Stimulated activated effector memory CD8-positive, alpha-beta T cell treated with anti-CD3 and anti-CD28 coated beads, Interleukin-12 subunit alpha, Interleukin-12 subunit beta, amount 100 ng/mL, for 72 hours (primary cell): Measurements from ENCODE around the gene TBC1D9B.

Source experiments
- ATAC-seq: fragments of 150-1000 bp; cut with Tn5 transposase; 2 replicates; pipeline ENCODE4 v1.10.0; 2021
- DNase-seq, 2 donors: peaks; one replicate each; pipeline ENCODE4 v3.0.0; 2021 to 2022; ENCODE audit warnings: low spot score in 2 of 2
- H3K27ac Mint-ChIP-seq: one replicate; pipeline ENCODE4 v1.8.0; 2022; ENCODE audit warnings: mild to moderate bottlenecking, mixed read lengths
- H3K36me3 Mint-ChIP-seq: one replicate; pipeline ENCODE4 v1.8.0; 2022; ENCODE audit warnings: mild to moderate bottlenecking, mixed read lengths
- H3K4me1 Mint-ChIP-seq: one replicate; pipeline ENCODE4 v1.8.0; 2022; ENCODE audit warnings: mixed read lengths
- H3K4me3 Mint-ChIP-seq: one replicate; pipeline ENCODE4 v1.8.0; 2022; ENCODE audit warnings: mild to moderate bottlenecking, mixed read lengths
- H3K9me3 Mint-ChIP-seq: one replicate; pipeline ENCODE4 v1.8.0; 2022; ENCODE audit warnings: mixed read lengths

The TBC1D9B gene

GRCh38 chr5:179870403-179870903, 37.2 kb downstream of the TBC1D9B start:
- ATAC-seq (no peak), DNase-seq (no peak)
- H3K4me3 Mint-ChIP-seq, result no peak overlapping the region
- H3K4me1 Mint-ChIP-seq, result peaks cover 6% of the 10 kb centered on the region
- H3K36me3 Mint-ChIP-seq, result peaks cover 38% of the 10 kb centered on the region
- H3K27ac Mint-ChIP-seq, result no peak overlapping the region
- H3K9me3 Mint-ChIP-seq, result no peaks in the 10 kb centered on the region

GRCh38 chr5:179869641-179870402, 37.9 kb downstream of the TBC1D9B start:
- Mint-ChIP-seq H3K4me1 (peaks cover 6% of the 10 kb centered on the region), H3K36me3 (peaks cover 38% of the 10 kb centered on the region), H3K4me3 (no peak overlapping the region), H3K9me3 (no peaks in the 10 kb centered on the region), H3K27ac (peak overlapping the region; percentile 34)
- no peak for ATAC-seq
- DNase-seq, result no peak

GRCh38 chr5:179869101-179869500, 38.6 kb downstream of the TBC1D9B start:
- Mint-ChIP-seq H3K4me1 (peaks cover 6% of the 10 kb centered on the region), H3K4me3 (no peak overlapping the region), H3K9me3 (no peaks in the 10 kb centered on the region), H3K36me3 (peaks cover 39% of the 10 kb centered on the region), H3K27ac (peak overlapping the region; percentile 76)
- no peak for ATAC-seq
- no peak for DNase-seq

GRCh38 chr5:179868541-179868940, 39.2 kb downstream of the TBC1D9B start:
- H3K27ac Mint-ChIP-seq, result peak overlapping the region; percentile 76
- H3K4me3 Mint-ChIP-seq, result no peak overlapping the region
- no peaks in the 10 kb centered on the region for H3K9me3 Mint-ChIP-seq
- ATAC-seq (no peak), DNase-seq (no peak)
- H3K36me3 Mint-ChIP-seq, result peaks cover 40% of the 10 kb centered on the region
- H3K4me1 Mint-ChIP-seq, result peaks cover 6% of the 10 kb centered on the region

GRCh38 chr5:179867476-179867875, 40.2 kb downstream of the TBC1D9B start:
- DNase-seq (no peak), ATAC-seq (no peak)
- Mint-ChIP-seq H3K4me1 (peaks cover 6% of the 10 kb centered on the region), H3K36me3 (peaks cover 42% of the 10 kb centered on the region), H3K9me3 (no peaks in the 10 kb centered on the region), H3K27ac (peak overlapping the region; percentile 76), H3K4me3 (no peak overlapping the region)

GRCh38 chr5:179867079-179867465, 40.6 kb downstream of the TBC1D9B start:
- H3K4me1 Mint-ChIP-seq, result peaks cover 6% of the 10 kb centered on the region
- ATAC-seq, result no peak
- no peak for DNase-seq
- peak overlapping the region; percentile 76 for H3K27ac Mint-ChIP-seq
- H3K36me3 Mint-ChIP-seq, result peaks cover 45% of the 10 kb centered on the region
- no peak overlapping the region for H3K4me3 Mint-ChIP-seq
- no peaks in the 10 kb centered on the region for H3K9me3 Mint-ChIP-seq

- Mint-ChIP-seq H3K36me3 (peaks cover 45% of the 10 kb centered on the region), H3K9me3 (no peaks in the 10 kb centered on the region), H3K27ac (no peak overlapping the region), H3K4me1 (peaks cover 6% of the 10 kb centered on the region), H3K4me3 (no peak overlapping the region)
- ATAC-seq (peak; percentile 56), DNase-seq (no peak)
Observed at GRCh38 chr5:179866241-179867078, 41.2 kb downstream of the TBC1D9B start.

- Mint-ChIP-seq H3K4me1 (peaks cover 6% of the 10 kb centered on the region), H3K4me3 (no peak overlapping the region), H3K9me3 (no peaks in the 10 kb centered on the region), H3K36me3 (peaks cover 38% of the 10 kb centered on the region), H3K27ac (peak overlapping the region; percentile 20)
- ATAC-seq, result no peak
- DNase-seq, result no peak
Observed at GRCh38 chr5:179865491-179866240, 42.0 kb downstream of the TBC1D9B start.

- no peak for ATAC-seq
Observed at GRCh38 chr5:179864686-179865085, 43.0 kb downstream of the TBC1D9B start.

GRCh38 chr5:179863449-179864085, 44.1 kb downstream of the TBC1D9B start:
- ATAC-seq (no peak), DNase-seq (no peak)
- no peak overlapping the region for H3K27ac Mint-ChIP-seq
- peaks cover 41% of the 10 kb centered on the region for H3K36me3 Mint-ChIP-seq
- H3K9me3 Mint-ChIP-seq, result no peaks in the 10 kb centered on the region
- H3K4me1 Mint-ChIP-seq, result peaks cover 6% of the 10 kb centered on the region
- no peak overlapping the region for H3K4me3 Mint-ChIP-seq

More at GRCh38 chr5:179864686-179865085, 43.0 kb downstream of the TBC1D9B start:
- no peak for DNase-seq
- Mint-ChIP-seq H3K9me3 (no peaks in the 10 kb centered on the region), H3K27ac (peak overlapping the region; percentile 20), H3K4me1 (peaks cover 6% of the 10 kb centered on the region), H3K4me3 (no peak overlapping the region), H3K36me3 (peaks cover 36% of the 10 kb centered on the region)

- Mint-ChIP-seq H3K4me1 (peaks cover 9% of the 10 kb centered on the region), H3K27ac (no peak overlapping the region), H3K4me3 (no peak overlapping the region), H3K9me3 (no peaks in the 10 kb centered on the region), H3K36me3 (peaks cover 43% of the 10 kb centered on the region)
- ATAC-seq (no peak), DNase-seq (no peak)
Observed at GRCh38 chr5:179862891-179863290, 44.8 kb downstream of the TBC1D9B start.

GRCh38 chr5:179862296-179862695, 45.4 kb downstream of the TBC1D9B start:
- H3K4me3 Mint-ChIP-seq, result no peak overlapping the region
- H3K9me3 Mint-ChIP-seq, result no peaks in the 10 kb centered on the region
- no peak overlapping the region for H3K27ac Mint-ChIP-seq
- H3K4me1 Mint-ChIP-seq, result peaks cover 12% of the 10 kb centered on the region
- DNase-seq, result no peak
- H3K36me3 Mint-ChIP-seq, result peaks cover 40% of the 10 kb centered on the region
- no peak for ATAC-seq

- no peak for DNase-seq
- Mint-ChIP-seq H3K4me3 (peak overlapping the region; percentile 96), H3K4me1 (peaks cover 8% of the 10 kb centered on the region), H3K36me3 (peaks cover 30% of the 10 kb centered on the region), H3K27ac (no peak overlapping the region), H3K9me3 (no peaks in the 10 kb centered on the region)
- ATAC-seq, result no peak
Observed at GRCh38 chr5:179860301-179860700, 47.4 kb downstream of the TBC1D9B start.

- H3K4me3 Mint-ChIP-seq, result peak within 1 kb of the TSS; percentile 96
- H3K36me3 Mint-ChIP-seq, result peaks cover 15% of the 10 kb centered on the region
- H3K27ac Mint-ChIP-seq, result peak within 1 kb of the TSS; percentile 89
- DNase-seq, result peak; percentile 81 to 95
- peak; percentile 98 for ATAC-seq
- H3K4me1 Mint-ChIP-seq, result peaks cover 8% of the 10 kb centered on the region
- H3K9me3 Mint-ChIP-seq, result no peaks in the 10 kb centered on the region
Observed at GRCh38 chr5:179858586-179859427, 48.9 kb downstream of the TBC1D9B start, which contains the start of gene MRNIP. Gene MRNIP (minus strand): TSS chr5:179858817. CDS start chr5:179858796, 21 bp downstream.
